ENCODE data around the gene SLC49A3. TPM values are rescaled to one million over a fixed set of nuclear protein-coding genes. Genes with fewer than 3 reads are reported as not detected.
"Not testable (repeated sequence)": the region's sequence is repeated elsewhere in the genome, so short reads cannot be mapped to it uniquely, and the experiment has no call there.

The SLC49A3 gene
- total RNA-seq, 2 experiments from 2014 or later: 1.1 to 1.3 TPM

DNA sequence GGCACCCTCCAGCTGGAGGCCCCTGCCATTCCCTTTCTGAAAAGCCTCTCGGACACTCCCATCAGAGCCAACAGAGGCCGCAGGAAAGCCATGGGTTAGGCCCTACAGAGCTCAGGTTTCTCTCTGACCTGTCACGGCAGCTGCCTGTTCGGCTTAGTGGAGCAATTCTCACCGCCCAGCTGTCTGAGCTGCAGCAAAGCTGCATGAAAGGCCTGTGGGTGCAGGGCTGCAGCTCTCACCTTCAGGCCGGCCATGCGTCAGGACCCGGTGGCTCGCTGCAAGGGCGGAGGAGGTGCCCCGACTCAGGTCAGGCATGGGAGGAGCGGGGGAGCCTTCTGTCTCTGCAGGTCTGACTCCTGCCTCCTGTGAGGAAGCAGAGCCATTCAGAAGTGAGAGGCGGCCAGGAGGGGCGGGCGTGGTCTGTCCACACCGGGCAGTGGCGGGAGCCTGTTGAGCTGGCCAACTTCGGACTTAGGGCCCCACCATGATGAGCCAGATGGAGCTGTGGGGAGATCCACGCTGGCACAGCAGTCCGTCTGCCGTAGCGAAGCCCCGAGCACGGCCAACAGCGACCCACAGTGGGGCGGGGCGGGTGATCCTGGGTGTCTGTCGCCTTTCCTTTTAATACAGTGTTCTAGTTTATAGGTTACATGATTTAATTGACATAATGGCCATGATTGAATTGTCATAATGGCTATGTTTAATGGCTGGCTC, 40.2 kb downstream of the SLC49A3 start:
- ChIA-PET CTCF (no interaction called here), POLR2A (no interaction called here)

DNA sequence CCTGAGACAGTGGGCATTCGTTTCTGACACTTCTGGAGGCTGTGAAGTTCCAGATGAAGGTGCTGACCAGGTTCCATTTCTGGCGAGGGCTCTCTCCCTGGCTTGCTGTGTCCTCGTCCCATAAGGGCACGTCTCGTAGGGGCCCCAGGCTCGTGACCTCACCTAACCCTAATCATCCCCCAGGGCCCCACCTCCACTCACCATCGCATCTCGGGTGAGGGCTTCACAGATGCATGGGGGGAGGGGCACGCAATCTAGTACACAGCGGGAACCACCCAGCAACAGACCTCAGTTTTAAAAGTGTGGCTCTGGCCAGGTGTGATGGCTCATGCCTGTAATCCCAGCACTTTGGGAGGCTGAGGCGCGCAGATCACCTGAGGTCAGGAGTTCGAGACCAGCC, 41.5 kb downstream of the SLC49A3 start:
- ChIA-PET CTCF (no interaction called here), POLR2A (no interaction called here)

GRCh38 chr4:646460-646859, 42.5 kb downstream of the SLC49A3 start:
- CTCF ChIA-PET: no interaction called here
- POLR2A ChIA-PET: no interaction called here

DNA sequence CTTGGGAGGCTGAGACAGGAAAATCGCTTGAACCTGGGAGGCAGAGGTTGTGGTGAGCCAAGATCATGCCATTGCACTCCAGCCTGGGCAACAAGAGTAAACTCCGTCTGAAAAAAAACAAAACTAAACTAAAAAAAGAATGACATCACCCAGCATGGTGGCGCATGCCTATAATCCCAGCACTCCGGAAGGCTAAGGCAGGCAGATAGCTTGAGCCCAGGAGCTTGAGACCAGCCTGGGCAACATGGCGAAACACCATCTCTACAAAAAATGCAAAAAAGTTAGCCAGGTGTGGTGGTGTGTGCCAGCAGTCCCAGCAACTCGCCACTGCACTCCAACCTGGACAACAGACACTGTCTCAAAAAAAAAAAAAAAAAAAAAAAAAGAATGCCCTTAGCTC, 46.6 kb downstream of the SLC49A3 start:
- CTCF ChIA-PET, POLR2A ChIA-PET: not testable (repeated sequence)

GRCh38 chr4:637536-638280, 51.2 kb downstream of the SLC49A3 start:
- POLR2A ChIA-PET: no interaction called here
- CTCF ChIA-PET: no interaction called here

GRCh38 chr4:636628-637159, 52.3 kb downstream of the SLC49A3 start:
- POLR2A ChIA-PET: no interaction called here
- CTCF ChIA-PET: no interaction called here

DNA sequence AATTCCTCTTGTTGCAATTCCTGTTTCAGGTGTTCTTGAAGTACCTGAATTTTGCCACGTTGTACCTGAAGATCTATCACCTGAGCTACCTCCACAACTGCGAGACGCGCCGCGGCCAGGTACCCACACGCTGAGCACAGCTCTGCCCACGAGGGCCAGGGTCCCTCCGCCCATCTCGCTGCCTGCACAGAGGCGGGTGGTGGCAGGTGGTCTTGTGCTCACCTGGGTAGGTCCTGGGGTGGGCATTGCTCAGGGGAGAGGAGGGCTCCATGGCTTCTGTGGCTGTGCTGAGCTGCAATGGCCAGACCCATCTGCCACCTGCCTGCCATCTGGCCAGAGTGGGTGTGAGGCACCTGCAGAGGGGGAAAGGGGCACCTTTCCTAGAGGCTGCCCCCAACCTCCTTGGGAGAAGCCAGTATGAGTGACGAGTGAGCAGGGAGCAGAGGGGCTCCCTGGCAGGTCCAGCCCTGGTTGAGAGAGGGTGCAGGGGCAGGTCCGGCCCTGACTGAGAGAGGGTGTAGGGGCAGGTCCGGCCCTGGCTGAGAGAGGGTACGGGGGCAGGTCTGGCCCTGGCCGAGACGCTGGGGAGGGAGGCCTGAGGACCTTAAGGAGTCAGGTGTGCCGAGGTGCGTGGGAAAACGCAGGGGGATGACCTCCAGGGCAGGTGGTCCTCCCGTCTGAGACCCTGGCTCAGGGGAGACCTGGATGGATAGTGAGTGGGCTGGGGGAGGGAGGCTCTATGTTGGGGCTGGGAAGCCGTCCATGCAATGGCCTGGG, 52.9 kb downstream of the SLC49A3 start:
- ChIA-PET CTCF (no interaction called here), POLR2A (no interaction called here)

- CTCF ChIA-PET, POLR2A ChIA-PET: not testable (repeated sequence)
These were observed 53.7 kb downstream of the SLC49A3 start for GRCh38 chr4:635066-635835.

DNA sequence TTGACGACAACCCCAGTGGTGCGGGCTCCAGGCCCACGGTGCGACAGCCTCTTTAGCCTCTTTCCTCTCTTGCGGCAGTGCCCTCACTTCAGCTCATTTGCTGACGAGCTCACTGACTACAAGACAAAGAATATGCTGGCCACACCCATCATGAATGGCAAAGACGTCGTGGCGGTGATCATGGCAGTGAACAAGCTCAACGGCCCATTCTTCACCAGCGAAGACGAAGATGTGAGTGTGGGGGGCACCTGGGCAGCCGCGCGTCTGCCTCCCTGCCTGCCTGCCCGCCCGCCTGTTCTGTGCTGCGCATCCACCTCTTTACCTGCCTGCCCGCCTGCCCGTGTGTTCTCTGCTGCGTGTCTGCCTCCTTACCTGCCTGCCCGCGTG, 54.4 kb downstream of the SLC49A3 start:
- ChIA-PET CTCF (no interaction called here), POLR2A (no interaction called here)

DNA sequence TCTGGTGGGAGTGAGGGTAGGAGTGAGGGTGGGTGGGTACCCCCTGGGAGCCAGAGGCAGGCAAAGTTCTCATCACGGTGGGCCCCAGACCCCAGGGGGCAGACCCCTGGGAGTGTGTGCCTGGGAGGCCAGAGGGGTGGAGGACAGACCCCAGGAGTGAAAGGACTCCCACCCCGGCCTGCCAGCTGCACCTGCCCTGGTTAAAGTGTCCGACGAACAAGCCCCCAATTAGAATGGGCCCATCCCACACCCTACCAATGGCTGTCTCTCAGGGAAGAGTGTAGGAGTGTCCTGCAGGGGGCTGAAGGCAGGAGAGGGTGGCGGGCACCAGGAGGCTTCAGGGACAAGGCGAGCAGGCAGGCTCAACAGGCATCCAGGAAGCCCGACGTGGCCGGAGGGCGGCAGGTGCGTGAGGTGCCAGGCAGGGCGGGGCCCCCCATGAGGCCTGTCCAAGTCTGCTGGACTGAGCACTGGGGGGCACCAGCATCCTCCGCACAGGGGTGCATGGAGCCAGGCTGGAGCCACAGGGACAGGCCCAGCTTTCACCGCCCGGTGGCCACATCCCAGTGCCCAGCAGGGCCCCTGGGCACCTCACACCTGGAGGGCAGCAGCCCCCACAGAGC, 54.9 kb downstream of the SLC49A3 start:
- POLR2A ChIA-PET: no interaction called here
- CTCF ChIA-PET: no interaction called here

- ChIA-PET POLR2A (no interaction called here), CTCF (no interaction called here)
These were observed 55.5 kb downstream of the SLC49A3 start for GRCh38 chr4:633406-633805.

DNA sequence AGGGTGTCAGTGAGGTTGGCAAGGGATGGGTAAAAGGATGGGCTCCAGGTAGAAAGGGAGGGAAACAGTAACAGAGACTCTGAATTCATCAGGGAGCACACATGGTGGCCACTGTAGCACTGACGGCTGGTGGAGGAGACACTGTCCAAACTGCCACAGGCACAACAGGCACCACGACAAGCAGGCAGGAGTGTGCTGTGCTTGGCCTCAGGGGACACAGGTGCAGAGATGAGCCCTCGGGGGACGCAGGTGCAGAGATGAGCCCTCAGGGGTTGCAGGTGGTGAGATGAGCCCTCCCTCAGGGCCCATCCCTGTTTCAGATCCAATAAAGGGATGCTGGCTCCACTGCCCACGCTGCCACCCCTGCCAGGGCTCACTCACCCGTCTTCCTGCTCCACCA, 56.0 kb downstream of the SLC49A3 start:
- ChIA-PET POLR2A (no interaction called here), CTCF (no interaction called here)

DNA sequence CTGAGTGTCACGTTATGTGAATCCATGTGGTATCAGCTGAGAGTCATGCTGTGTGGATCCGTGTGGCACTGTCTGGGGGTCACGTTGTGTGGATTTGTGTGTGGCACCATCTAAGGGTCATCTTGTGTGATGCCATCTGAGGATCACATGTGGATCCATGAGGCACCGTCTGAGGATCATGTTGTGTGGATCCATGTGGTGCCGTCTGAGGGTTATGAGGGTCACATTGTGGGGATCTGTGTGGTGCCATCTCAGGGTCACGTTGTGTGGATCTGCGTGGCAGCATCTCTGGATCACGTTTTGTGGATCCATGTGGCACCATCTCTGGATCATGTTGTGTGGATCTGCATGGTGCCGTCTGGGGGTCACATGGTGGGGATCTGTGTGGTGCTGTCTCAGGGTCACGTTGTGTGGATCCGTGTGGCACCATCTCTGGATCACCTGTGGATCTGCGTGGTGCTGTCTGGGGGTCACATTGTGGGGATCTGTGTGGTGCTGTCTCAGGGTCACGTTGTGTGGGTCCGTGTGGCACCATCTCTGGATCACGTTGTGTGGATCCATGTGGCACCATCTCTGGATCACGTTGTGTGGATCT, 56.7 kb downstream of the SLC49A3 start:
- POLR2A ChIA-PET: no interaction called here
- CTCF ChIA-PET: no interaction called here

Other genes starting within 250 kb of the SLC49A3 start
- 10 to 100 TPM; 23.9 to 28.5 TPM for gene ZNF721, start 190.0 kb downstream of the SLC49A3 start, total RNA-seq
- 10 to 100 TPM; 38.4 to 42.2 TPM for gene PIGG, start 189.9 kb downstream of the SLC49A3 start, total RNA-seq
- gene TMEM271, start 112.9 kb downstream of the SLC49A3 start, total RNA-seq: not detected
- gene PDE6B, start 63.6 kb downstream of the SLC49A3 start, total RNA-seq: 10 to 100 TPM in 1 of 2 experiments, 1 to 10 TPM in 1; 8.7 to 11.4 TPM
- 100 to 1,000 TPM; 260 to 261 TPM for gene ATP5ME, start 14.9 kb downstream of the SLC49A3 start, total RNA-seq
- gene MYL5, start 14.6 kb downstream of the SLC49A3 start, total RNA-seq: 10 to 100 TPM; 14.6 to 15.1 TPM
- 10 to 100 TPM; 25.8 to 26.1 TPM for gene PCGF3, start 16.7 kb upstream of the SLC49A3 start, total RNA-seq
- gene CPLX1, start 137.0 kb upstream of the SLC49A3 start, total RNA-seq: under 1 TPM in 1 of 2 experiments, not detected in 1; 0.15 TPM
- gene GAK, start 243.2 kb upstream of the SLC49A3 start, total RNA-seq: 100 to 1,000 TPM; 101 to 105 TPM
- 10 to 100 TPM; 16.9 to 17.3 TPM for gene TMEM175, start 243.3 kb upstream of the SLC49A3 start, total RNA-seq